IMR-90 (cell line): Measurements from ENCODE around the gene KIAA0040. TPM values are rescaled to one million over a fixed set of nuclear protein-coding genes. Genes with fewer than 3 reads are reported as not detected.

Source experiments
- ATAC-seq: fragments of 200-7000 bp; cut with Tn5 transposase; 2 replicates; pipeline ENCODE4 v1.9.1; 2020; ENCODE audit warnings: low read depth, mild to moderate bottlenecking, moderate library complexity
- BruUV-seq: library from RNA; stranded (reverse); fragments of 400-500 nt; replicated peaks from 2 replicates; lab custom pipeline; 2021; lab: Mats Ljungman, UMichigan
- CTCF ChIA-PET: fragments of 300-600 bp; formaldehyde crosslinking; extraction: SDS; loops from one replicate; lab custom pipeline; 2021; ENCODE audit warnings: antibody characterized with exemption; lab: Yijun Ruan, JAX
- POLR2A ChIA-PET: fragments of 300-600 bp; sonication (Branson Sonifier 250); formaldehyde crosslinking; loops from one replicate; lab custom pipeline; 2022; ENCODE audit warnings: antibody characterized with exemption; ENCODE audit not compliant: unreplicated experiment; lab: Charles Lee
- DNase-seq: peaks from one replicate; pipeline ENCODE4 v3.0.0; 2013
- H2AFZ ChIP-seq: replicated peaks from 2 replicates; pipeline ENCODE3; 2013; ENCODE audit warnings: low read length, mild to moderate bottlenecking; ENCODE audit not compliant: poor library complexity
- H2AK5ac ChIP-seq: 2 replicates; pipeline ENCODE4 v1.6.1; 2013; ENCODE audit warnings: low read depth, low read length, inconsistent platforms
- H2AK9ac ChIP-seq: replicated peaks from 2 replicates; pipeline ENCODE3; 2013; ENCODE audit warnings: mild to moderate bottlenecking, low read depth, low read length, moderate library complexity; ENCODE audit not compliant: poor library complexity
- H2BK120ac ChIP-seq: 2 replicates; pipeline ENCODE4 v1.6.1; 2013; ENCODE audit warnings: low read depth, low read length, inconsistent platforms
- H2BK15ac ChIP-seq: 3 replicates; pipeline ENCODE4 v1.6.1; 2013; ENCODE audit warnings: low read depth, low read length, inconsistent platforms
- H2BK20ac ChIP-seq: 2 replicates; pipeline ENCODE4 v1.6.1; 2013; ENCODE audit warnings: low read depth, mild to moderate bottlenecking, inconsistent platforms, low read length, moderate library complexity
- H2BK5ac ChIP-seq: 2 replicates; pipeline ENCODE4 v1.6.1; 2013; ENCODE audit warnings: mild to moderate bottlenecking, low read depth, low read length, inconsistent platforms; ENCODE audit not compliant: poor library complexity, severe bottlenecking
- H3K14ac ChIP-seq: replicated peaks from 2 replicates; pipeline ENCODE4 v1.6.1; 2013; ENCODE audit warnings: low read depth, low read length, inconsistent platforms
- H3K18ac ChIP-seq: 2 replicates; pipeline ENCODE4 v1.6.1; 2013; ENCODE audit warnings: low read depth, low read length, control low read depth
- H3K23ac ChIP-seq: 2 replicates; pipeline ENCODE4 v1.6.1; 2013; ENCODE audit warnings: low read depth, low read length, inconsistent platforms
- H3K27ac ChIP-seq: 2 replicates; pipeline ENCODE4 v1.5.1; 2013; ENCODE audit warnings: mild to moderate bottlenecking, control low read depth, low read length; ENCODE audit not compliant: insufficient read depth
- H3K27me3 ChIP-seq: 2 replicates; pipeline ENCODE4 v1.6.1; 2013; ENCODE audit warnings: low read length; ENCODE audit not compliant: control insufficient read depth, insufficient read depth
- H3K36me3 ChIP-seq: 2 replicates; pipeline ENCODE4 v1.6.1; 2013; ENCODE audit warnings: low read length, mixed read lengths; ENCODE audit not compliant: control insufficient read depth, insufficient read depth
- H3K4ac ChIP-seq: 2 replicates; pipeline ENCODE4 v1.6.1; 2013; ENCODE audit warnings: low read depth, low read length, inconsistent platforms
- H3K4me1 ChIP-seq: 2 replicates; pipeline ENCODE4 v1.6.1; 2013; ENCODE audit warnings: low read length, mixed read lengths; ENCODE audit not compliant: control insufficient read depth, insufficient read depth
- H3K4me2 ChIP-seq: 2 replicates; pipeline ENCODE4 v1.6.1; 2013; ENCODE audit warnings: low read depth, mild to moderate bottlenecking, control low read depth, low read length, moderate library complexity
- H3K4me3 ChIP-seq: 2 replicates; pipeline ENCODE4 v1.5.1; 2013; ENCODE audit warnings: low read depth, mild to moderate bottlenecking, control low read depth, low read length, moderate library complexity; ENCODE audit not compliant: insufficient read depth
- H3K56ac ChIP-seq: 2 replicates; pipeline ENCODE4 v1.6.1; 2013; ENCODE audit warnings: low read length, inconsistent platforms; ENCODE audit not compliant: insufficient read depth; ENCODE audit errors: extremely low read depth
- H3K79me1 ChIP-seq, 2 experiments: 2 replicates each; pipeline ENCODE4 v1.6.1; 2013; ENCODE audit warnings: low read length in 2 of 2, inconsistent platforms in 1 of 2, low read depth in 1 of 2
- H3K9ac ChIP-seq: 2 replicates; pipeline ENCODE4 v1.6.1; 2013; ENCODE audit warnings: low read depth, low read length, control low read depth
- H3K9me1 ChIP-seq: 2 replicates; pipeline ENCODE4 v1.6.1; 2013; ENCODE audit warnings: low read length, inconsistent platforms; ENCODE audit not compliant: insufficient read depth
- H3K9me3 ChIP-seq: 2 replicates; pipeline ENCODE4 v1.6.1; 2013; ENCODE audit warnings: low read length; ENCODE audit not compliant: control insufficient read depth, insufficient read depth
- H4K20me1 ChIP-seq: 2 replicates; pipeline ENCODE4 v1.6.1; 2013; ENCODE audit warnings: low read length, inconsistent platforms; ENCODE audit not compliant: insufficient read depth
- H4K5ac ChIP-seq: 2 replicates; pipeline ENCODE4 v1.6.1; 2013; ENCODE audit warnings: mild to moderate bottlenecking, low read depth, low read length, control low read depth
- H4K8ac ChIP-seq, 2 experiments: 2 replicates each; pipeline ENCODE4 v1.6.1; 2013; ENCODE audit warnings: low read depth in 2 of 2, low read length in 2 of 2, control low read depth in 1 of 2, inconsistent platforms in 1 of 2
- H4K91ac ChIP-seq: 2 replicates; pipeline ENCODE4 v1.6.1; 2013; ENCODE audit warnings: low read depth, low read length, inconsistent platforms; ENCODE audit not compliant: insufficient read depth
- BHLHE40 ChIP-seq: fragments of 150-350 bp; IDR thresholded peaks from 2 replicates; pipeline ENCODE4 v1.6.1; 2016; ENCODE audit warnings: mild to moderate bottlenecking, low read depth, low read length
- CHD1 ChIP-seq: IDR thresholded peaks from 2 replicates; pipeline ENCODE4 v1.6.1; 2012; ENCODE audit warnings: low read depth, low read length, improper control_type of control experiment
- FOS ChIP-seq: fragments of 150-350 bp; IDR thresholded peaks from 2 replicates; pipeline ENCODE4 v1.6.1; 2016; ENCODE audit warnings: low read depth, low read length
- MAFK ChIP-seq: IDR thresholded peaks from 2 replicates; pipeline ENCODE4 v1.6.1; 2012; ENCODE audit warnings: low read depth, low read length, improper control_type of control experiment
- MAZ ChIP-seq: IDR thresholded peaks from 2 replicates; pipeline ENCODE4 v1.6.1; 2012; ENCODE audit warnings: low read depth, mild to moderate bottlenecking, low read length, improper control_type of control experiment, moderate library complexity, borderline replicate concordance
- MXI1 ChIP-seq: IDR thresholded peaks from 2 replicates; pipeline ENCODE4 v1.6.1; 2012; ENCODE audit warnings: low read depth, mild to moderate bottlenecking, low read length, moderate library complexity, borderline replicate concordance
- POLR2A ChIP-seq: IDR thresholded peaks from 2 replicates; pipeline ENCODE4 v1.6.1; 2012; ENCODE audit warnings: mild to moderate bottlenecking, low read depth, low read length
- RAD21 ChIP-seq: IDR thresholded peaks from 2 replicates; pipeline ENCODE4 v1.6.1; 2012; ENCODE audit warnings: low read length, improper control_type of control experiment
- RFX5 ChIP-seq: IDR thresholded peaks from 2 replicates; pipeline ENCODE4 v1.8.0; 2012; ENCODE audit warnings: low read depth, mild to moderate bottlenecking, low read length, moderate library complexity
- WGBS, 2 experiments: methylation state at CpG; one replicate each; pipeline versions ENCODE4 v1.1.5 to v1.1.7; 2013; ENCODE audit warnings: missing lambda C conversion rate in 2 of 2; ENCODE audit not compliant: insufficient read length in 1 of 2; ENCODE audit errors: extremely low coverage in 2 of 2; 5-methylcytosine and 5-hydroxymethylcytosine counted together
- dilution Hi-C: fragments of 300-500 bp; cut with HindIII; formaldehyde crosslinking; loops from one replicate; pipeline ENCODE4 v1.14.3; 2018; ENCODE audit warnings: low sequenced_read_pairs; ENCODE audit not compliant: unreplicated experiment
- in situ Hi-C: fragments of 300-500 bp; cut with MboI; formaldehyde crosslinking; loops from 3 replicates; pipeline ENCODE4 v1.14.3; 2019; ENCODE audit warnings: low sequenced_read_pairs, inconsistent platforms, mixed read lengths
- intact Hi-C: fragments of 100-400 bp; cut with micrococcal nuclease; formaldehyde crosslinking; loops from 2 replicates; pipeline ENCODE4 v1.10.0; 2022
- polyA plus RNA-seq, 3 experiments: library from polyadenylated mRNA; depleted of rRNA; stranded (reverse); fragments of >200 nt; gene quantifications; 2 replicates each; pipeline ENCODE4 v1.2.3, GENCODE V29; 2012; ENCODE audit warnings: low replicate concordance in 1 of 3
- total RNA-seq: library from RNA; depleted of rRNA; stranded (reverse); fragments of >200 nt; gene quantifications from 2 replicates; pipeline ENCODE4 v1.2.3, GENCODE V29; 2012
- TF ChIP-seq, protein P1 (sequence below): fragments of 150-350 bp; IDR thresholded peaks from 2 replicates; pipeline ENCODE4 v1.6.1; 2016; ENCODE audit warnings: low read depth, mild to moderate bottlenecking, low read length, moderate library complexity, borderline replicate concordance

KIAA0040 gene
- total and polyA plus RNA-seq, 2 of the 4 experiments (the other 2 are of a cell fraction) = 0.05 to 0.18 TPM

DNA sequence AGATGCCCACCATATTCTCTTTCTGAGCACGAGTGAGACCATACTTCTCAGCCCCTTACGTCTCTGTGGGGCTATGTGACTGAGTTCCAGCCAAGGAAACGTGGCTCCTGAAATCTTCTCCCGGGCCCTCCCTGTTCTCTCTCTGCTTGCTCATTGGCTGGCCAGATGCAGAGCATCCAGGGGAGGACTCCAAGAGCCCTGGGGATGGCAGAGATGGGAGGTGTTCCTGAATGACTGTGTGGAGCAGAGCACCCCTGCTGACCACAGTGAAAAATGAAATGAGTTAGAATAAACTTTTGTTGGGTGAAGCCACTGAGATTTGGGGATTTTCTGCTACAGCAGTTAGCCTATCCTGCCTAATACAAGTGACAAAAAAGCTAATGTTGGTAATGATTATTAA is 23.8 kb downstream of the KIAA0040 start:
- Histone ChIP-seq H3K4ac (no peak overlapping the region), H3K79me1 (no peaks in the 10 kb centered on the region), H4K5ac (no peak overlapping the region), H2BK5ac (no peak overlapping the region), H4K91ac (no peak overlapping the region), H2AK5ac (no peak overlapping the region), H2AK9ac (no peak overlapping the region), H3K4me2 (no peak overlapping the region), H3K9me3 (no peaks in the 10 kb centered on the region), H3K18ac (no peak overlapping the region), H3K27ac (no peak overlapping the region), H3K4me1 (no peaks in the 10 kb centered on the region), H3K9me1 (no peaks in the 10 kb centered on the region), H2BK20ac (no peak overlapping the region), H3K14ac (no peak overlapping the region), H4K8ac (no peak overlapping the region), H3K4me3 (no peak overlapping the region), H3K9ac (no peak overlapping the region), H2BK120ac (no peak overlapping the region), H3K27me3 (no peaks in the 10 kb centered on the region), H4K20me1 (no peaks in the 10 kb centered on the region), H2AFZ (no peak overlapping the region), H3K36me3 (no peaks in the 10 kb centered on the region), H3K56ac (no peak overlapping the region), H2BK15ac (no peak overlapping the region), H3K23ac (no peak overlapping the region)
- dilution Hi-C loops (no loop called here), intact Hi-C loops (no loop called here), in situ Hi-C loops (loop anchor here (25.0 kb wide), 1 partner anchor 1694 kb away; no protein-coding TSS in a partner anchor)
- ChIA-PET CTCF (no interaction called here), POLR2A (no interaction called here)
- no TSS peak for BruUV-seq
- TF ChIP-seq BHLHE40 (no peak), MAZ (no peak), POLR2A (no peak), CHD1 (no peak), RFX5 (no peak), MAFK (no peak), MXI1 (no peak), RAD21 (no peak), FOS (no peak)
- TF ChIP-seq, protein P1, sequence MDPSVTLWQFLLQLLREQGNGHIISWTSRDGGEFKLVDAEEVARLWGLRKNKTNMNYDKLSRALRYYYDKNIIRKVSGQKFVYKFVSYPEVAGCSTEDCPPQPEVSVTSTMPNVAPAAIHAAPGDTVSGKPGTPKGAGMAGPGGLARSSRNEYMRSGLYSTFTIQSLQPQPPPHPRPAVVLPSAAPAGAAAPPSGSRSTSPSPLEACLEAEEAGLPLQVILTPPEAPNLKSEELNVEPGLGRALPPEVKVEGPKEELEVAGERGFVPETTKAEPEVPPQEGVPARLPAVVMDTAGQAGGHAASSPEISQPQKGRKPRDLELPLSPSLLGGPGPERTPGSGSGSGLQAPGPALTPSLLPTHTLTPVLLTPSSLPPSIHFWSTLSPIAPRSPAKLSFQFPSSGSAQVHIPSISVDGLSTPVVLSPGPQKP = no peak
- no peak for DNase-seq
- ATAC-seq = no peak
- 20% methylated on average over 1 of the region's 4 CpGs; no CpG with 5 or more reads in 1 of the 2 experiments for WGBS, 2 experiments
